ENCODE measurements around the gene ALDH1B1. TPM values are rescaled to one million over a fixed set of nuclear protein-coding genes. Genes with fewer than 3 reads are reported as not detected.

The ALDH1B1 gene
- total RNA-seq, 2 donors from 2014 or later, result 47.7 to 59.9 TPM

GRCh38 chr9:38371495-38371894 lies 21.0 kb upstream of the ALDH1B1 start:
- Mint-ChIP-seq H3K27ac (no peak overlapping the region), H3K9me3 (no peaks in the 10 kb centered on the region), H3K4me1 (peaks cover 39% of the 10 kb centered on the region), H3K4me3 (no peak overlapping the region), H3K36me3 (ENCODE audit: low read depth) (no peaks in the 10 kb centered on the region), H3K27me3 (ENCODE audit: insufficient read depth) (peaks cover 58% of the 10 kb centered on the region)
- DNase-seq, result peak; percentile 61
- 90 to 100% methylated on average over 2 of the region's 2 CpGs for WGBS, 2 experiments (ENCODE audit: insufficient coverage in 1 of 2, insufficient read length in 1 of 2)
- Histone ChIP-seq H3K36me3 (ENCODE audit: control insufficient read depth, insufficient read depth, low read length) (no peaks in the 10 kb centered on the region), H3K27me3 (ENCODE audit: control insufficient read depth, insufficient read depth, low read length, poor library complexity, severe bottlenecking) (peaks cover 36% of the 10 kb centered on the region), H3K4me1 (ENCODE audit: control insufficient read depth, insufficient read depth, low read length) (peaks cover 7% of the 10 kb centered on the region), H3K9me3 (ENCODE audit: control insufficient read depth, low read length) (no peaks in the 10 kb centered on the region), H3K9ac (ENCODE audit: extremely low read depth, low read length, poor library complexity, severe bottlenecking) (no peak overlapping the region), H3K4me3 (ENCODE audit: low read length) (no peak overlapping the region), H3K27ac (ENCODE audit: low read depth, low read length) (no peak overlapping the region)
- no peak for TF ChIP-seq CTCF (conservative IDR thresholded peaks at IDR 0.05)

GRCh38 chr9:38372762-38373619 lies 19.5 kb upstream of the ALDH1B1 start:
- Histone ChIP-seq H3K9me3 (ENCODE audit: control insufficient read depth, low read length) (no peaks in the 10 kb centered on the region), H3K36me3 (ENCODE audit: control insufficient read depth, insufficient read depth, low read length) (no peaks in the 10 kb centered on the region), H3K4me3 (ENCODE audit: low read length) (no peak overlapping the region), H3K27me3 (ENCODE audit: control insufficient read depth, insufficient read depth, low read length, poor library complexity, severe bottlenecking) (peaks cover 36% of the 10 kb centered on the region), H3K27ac (ENCODE audit: low read depth, low read length) (no peak overlapping the region), H3K9ac (ENCODE audit: extremely low read depth, low read length, poor library complexity, severe bottlenecking) (no peak overlapping the region), H3K4me1 (ENCODE audit: control insufficient read depth, insufficient read depth, low read length) (peaks cover 7% of the 10 kb centered on the region)
- H3K4me1 Mint-ChIP-seq, result peaks cover 39% of the 10 kb centered on the region
- peaks cover 2% of the 10 kb centered on the region for H3K9me3 Mint-ChIP-seq
- peak; percentile 8 for DNase-seq
- H3K4me3 Mint-ChIP-seq, result no peak overlapping the region
- peaks cover under 1% of the 10 kb centered on the region for H3K36me3 Mint-ChIP-seq (ENCODE audit: low read depth)
- no peak for TF ChIP-seq CTCF (conservative IDR thresholded peaks at IDR 0.05)
- WGBS, 2 experiments (ENCODE audit: insufficient coverage in 1 of 2, insufficient read length in 1 of 2), result 88 to 91% methylated on average over 5 to 10 of the region's 10 CpGs
- peaks cover 52% of the 10 kb centered on the region for H3K27me3 Mint-ChIP-seq (ENCODE audit: insufficient read depth)
- no peak overlapping the region for H3K27ac Mint-ChIP-seq

GRCh38 chr9:38373679-38374078 lies 18.8 kb upstream of the ALDH1B1 start:
- peaks cover 36% of the 10 kb centered on the region for H3K27me3 ChIP-seq (ENCODE audit: control insufficient read depth, insufficient read depth, low read length, poor library complexity, severe bottlenecking)
- WGBS, 2 experiments (ENCODE audit: insufficient coverage in 1 of 2, insufficient read length in 1 of 2), result 74 to 89% methylated on average over 2 to 3 of the region's 3 CpGs
- peaks cover 6% of the 10 kb centered on the region for H3K9me3 Mint-ChIP-seq
- H3K27me3 Mint-ChIP-seq (ENCODE audit: insufficient read depth), result peaks cover 50% of the 10 kb centered on the region
- H3K4me1 Mint-ChIP-seq, result peaks cover 43% of the 10 kb centered on the region
- no peak for TF ChIP-seq CTCF (conservative IDR thresholded peaks at IDR 0.05)
- no peak overlapping the region for H3K9ac ChIP-seq (ENCODE audit: extremely low read depth, low read length, poor library complexity, severe bottlenecking)
- no peak overlapping the region for H3K4me3 ChIP-seq (ENCODE audit: low read length)
- peaks cover 7% of the 10 kb centered on the region for H3K4me1 ChIP-seq (ENCODE audit: control insufficient read depth, insufficient read depth, low read length)
- peaks cover 2% of the 10 kb centered on the region for H3K36me3 Mint-ChIP-seq (ENCODE audit: low read depth)
- no peak overlapping the region for H3K4me3 Mint-ChIP-seq
- no peaks in the 10 kb centered on the region for H3K9me3 ChIP-seq (ENCODE audit: control insufficient read depth, low read length)
- DNase-seq, result peak; percentile 12
- no peak overlapping the region for H3K27ac ChIP-seq (ENCODE audit: low read depth, low read length)
- no peaks in the 10 kb centered on the region for H3K36me3 ChIP-seq (ENCODE audit: control insufficient read depth, insufficient read depth, low read length)
- no peak overlapping the region for H3K27ac Mint-ChIP-seq
